Large intestine (tissue), 3 donors: Measurements from ENCODE around the gene DNAJB12. TPM values are rescaled to one million over a fixed set of nuclear protein-coding genes. Genes with fewer than 3 reads are reported as not detected.

Source experiments
- DNase-seq, 2 donors: peaks; one replicate each; pipeline versions ENCODE4 v3.0.0 to v3.0.0-alpha.2; 2013
- H3K27ac ChIP-seq: one replicate; pipeline ENCODE4 v1.5.1; 2013; ENCODE audit warnings: low read length
- H3K27me3 ChIP-seq: 2 replicates; pipeline ENCODE4 v1.6.1; 2013; ENCODE audit warnings: low read length; ENCODE audit not compliant: control insufficient read depth, insufficient read depth
- H3K36me3 ChIP-seq: 2 replicates; pipeline ENCODE4 v1.6.1; 2013; ENCODE audit warnings: low read length; ENCODE audit not compliant: control insufficient read depth, insufficient read depth
- H3K4me1 ChIP-seq: one replicate; pipeline ENCODE4 v1.6.1; 2013; ENCODE audit warnings: low read length; ENCODE audit not compliant: control insufficient read depth, insufficient read depth
- H3K4me3 ChIP-seq: one replicate; pipeline ENCODE4 v1.5.1; 2013; ENCODE audit warnings: low read length
- H3K9me3 ChIP-seq: one replicate; pipeline ENCODE4 v1.6.1; 2013; ENCODE audit warnings: mild to moderate bottlenecking, low read depth, low read length, moderate library complexity; ENCODE audit not compliant: control insufficient read depth
- WGBS: methylation state at CpG from one replicate; pipeline ENCODE4 v1.1.5; 2013; ENCODE audit warnings: low lambda C conversion rate; ENCODE audit not compliant: insufficient coverage; 5-methylcytosine and 5-hydroxymethylcytosine counted together
- polyA plus RNA-seq: library from polyadenylated mRNA; unstranded; fragments of 120-200 nt; gene quantifications from one replicate; pipeline ENCODE4 v1.2.1, GENCODE V29; 2013

The DNAJB12 gene
- polyA plus RNA-seq, 1 donor = 35.3 TPM

DNA sequence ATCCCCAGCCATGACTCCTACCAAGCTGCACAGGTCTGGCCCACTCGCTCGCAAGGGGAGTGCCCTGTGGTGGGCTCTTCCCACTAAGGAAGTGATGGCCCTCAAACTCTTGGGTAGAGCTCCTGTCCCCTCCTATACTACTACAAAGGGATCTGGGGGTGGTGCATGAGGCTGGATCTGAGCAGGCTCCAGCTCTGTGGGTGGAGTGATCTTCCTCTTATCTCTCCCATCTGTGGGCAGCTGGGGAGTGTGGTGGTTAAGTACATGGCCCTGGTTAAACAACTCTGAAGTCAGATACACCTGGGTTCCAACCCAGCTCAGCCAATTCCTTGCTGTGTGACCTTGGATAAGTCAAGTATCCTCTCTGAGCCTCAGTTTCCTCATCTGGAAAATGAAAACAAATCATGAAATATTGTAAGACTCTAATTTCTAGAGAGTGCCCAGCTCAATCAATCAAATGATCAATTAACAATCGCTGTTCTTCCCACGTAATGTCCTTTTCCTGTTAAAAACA is 63.6 kb downstream of the DNAJB12 start:
- no peak for DNase-seq
- Histone ChIP-seq H3K36me3 (no peaks in the 10 kb centered on the region), H3K27me3 (no peaks in the 10 kb centered on the region), H3K27ac (no peak overlapping the region), H3K4me1 (peaks cover 5% of the 10 kb centered on the region), H3K9me3 (no peaks in the 10 kb centered on the region), H3K4me3 (no peak overlapping the region)
- 100% methylated on average over 1 of the region's 4 CpGs for WGBS

DNA sequence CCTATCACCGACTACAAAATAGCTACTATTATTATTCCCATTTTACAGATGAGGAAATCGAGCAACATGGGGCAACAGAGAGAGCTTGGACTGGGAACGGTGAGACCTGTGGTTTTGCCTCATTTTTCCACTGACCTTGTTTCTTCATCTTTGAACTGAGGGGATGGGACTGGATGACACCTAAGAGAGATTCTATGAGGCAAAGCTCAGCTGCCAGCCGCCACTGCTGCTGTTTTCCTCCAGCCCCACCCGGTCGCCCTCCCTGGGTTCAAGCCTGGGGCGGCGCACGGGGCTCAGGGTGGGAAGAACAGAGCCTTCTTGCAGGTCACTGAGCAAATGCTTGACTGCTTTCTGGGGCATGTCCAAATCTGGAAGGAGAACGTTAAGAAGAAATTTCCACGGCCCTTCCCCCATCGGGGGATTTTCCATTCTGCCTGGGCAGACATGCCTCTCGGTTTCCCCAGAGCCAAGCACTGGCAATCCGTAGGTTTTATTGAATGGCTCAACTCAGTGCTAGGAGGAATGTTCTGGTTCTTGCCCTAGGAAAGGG is 68.7 kb downstream of the DNAJB12 start:
- DNase-seq = no peak
- Histone ChIP-seq H3K4me1 (no peaks in the 10 kb centered on the region), H3K27me3 (no peaks in the 10 kb centered on the region), H3K9me3 (no peaks in the 10 kb centered on the region), H3K36me3 (no peaks in the 10 kb centered on the region), H3K27ac (no peak overlapping the region), H3K4me3 (no peak overlapping the region)
- WGBS = 30% methylated on average over 3 of the region's 14 CpGs

DNA sequence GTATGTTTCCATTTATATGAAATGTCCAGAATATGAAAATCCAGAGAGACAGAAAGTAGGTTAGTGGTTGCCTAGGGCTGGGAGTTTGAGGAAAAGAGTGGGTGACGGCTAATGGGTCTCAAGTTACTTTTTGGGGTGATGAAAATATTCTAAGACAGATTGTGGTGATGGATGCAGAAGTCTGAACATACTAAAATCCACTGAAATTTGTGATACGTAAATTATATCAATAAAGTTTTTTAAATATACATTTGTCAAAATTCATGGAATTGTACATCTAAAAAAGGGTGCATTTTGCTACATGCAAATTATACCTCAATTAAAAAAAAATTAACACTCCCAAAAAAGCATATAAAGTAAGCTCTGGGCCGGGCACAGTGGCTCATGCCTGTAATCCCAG is 71.6 kb downstream of the DNAJB12 start:
- H3K27me3 ChIP-seq = no peaks in the 10 kb centered on the region
- no CpG with 5 or more reads among the region's 3 CpGs for WGBS
- no peak for DNase-seq
- no peaks in the 10 kb centered on the region for H3K9me3 ChIP-seq
- H3K4me3 ChIP-seq = no peak overlapping the region
- peaks cover 6% of the 10 kb centered on the region for H3K4me1 ChIP-seq
- H3K27ac ChIP-seq = no peak overlapping the region
- no peaks in the 10 kb centered on the region for H3K36me3 ChIP-seq

Other genes with a start within 250 kb of the DNAJB12 start
- 122 TPM for gene ANAPC16, start 138.9 kb downstream of the DNAJB12 start, polyA plus RNA-seq
- 23.1 TPM for gene ASCC1, start 138.6 kb downstream of the DNAJB12 start, polyA plus RNA-seq
- gene DDIT4, start 81.0 kb downstream of the DNAJB12 start, polyA plus RNA-seq = 47.2 TPM